HG03135 (cell line): Measurements from ENCODE around the gene CADM2.

Experiments used
- ATAC-seq: cut with Tn5 transposase; IDR thresholded peaks from one replicate; pipeline ENCODE4 v1.9.1; 2021; ENCODE audit warnings: mild to moderate bottlenecking, moderate library complexity; ENCODE audit not compliant: unreplicated experiment

CADM2 gene

DNA sequence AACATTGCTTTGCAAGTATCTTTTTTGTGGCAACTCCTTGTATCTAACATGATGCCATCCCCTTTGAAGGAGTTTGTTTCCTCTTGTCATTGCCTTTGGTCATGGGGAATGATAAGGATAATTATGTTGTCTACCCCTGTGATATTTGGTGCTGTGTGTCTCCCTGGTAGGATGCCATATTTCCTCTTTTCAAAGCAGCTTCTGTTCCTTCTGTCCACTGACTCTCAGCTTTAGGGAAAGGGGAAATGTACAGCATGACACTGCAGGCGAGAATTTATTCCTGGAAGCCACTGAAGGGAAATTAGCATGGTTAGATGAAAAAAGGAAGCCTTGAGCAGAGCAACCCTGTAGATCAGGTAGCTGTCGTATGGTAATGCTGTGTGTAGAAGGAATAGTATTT is 576.7 kb downstream of the CADM2 start:
- no peak for ATAC-seq

DNA sequence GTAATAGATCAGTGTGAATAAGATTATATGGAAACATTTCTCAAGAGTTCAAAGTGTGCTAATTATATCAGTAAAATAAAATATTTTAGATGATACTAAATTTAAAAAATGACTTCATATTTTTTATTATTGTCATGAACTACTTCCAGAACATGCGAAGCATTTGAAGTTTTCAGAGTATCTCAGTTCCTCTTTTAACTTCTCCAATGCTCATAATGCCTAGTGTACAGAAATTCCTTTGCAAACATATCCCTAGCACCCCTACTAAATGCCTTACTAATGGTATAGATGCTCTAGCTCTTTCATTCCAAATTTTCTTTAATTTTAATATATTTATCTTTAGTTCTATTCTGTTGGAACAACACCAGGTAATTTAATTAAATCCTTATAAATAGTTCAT is 580.4 kb downstream of the CADM2 start:
- ATAC-seq = no peak

DNA sequence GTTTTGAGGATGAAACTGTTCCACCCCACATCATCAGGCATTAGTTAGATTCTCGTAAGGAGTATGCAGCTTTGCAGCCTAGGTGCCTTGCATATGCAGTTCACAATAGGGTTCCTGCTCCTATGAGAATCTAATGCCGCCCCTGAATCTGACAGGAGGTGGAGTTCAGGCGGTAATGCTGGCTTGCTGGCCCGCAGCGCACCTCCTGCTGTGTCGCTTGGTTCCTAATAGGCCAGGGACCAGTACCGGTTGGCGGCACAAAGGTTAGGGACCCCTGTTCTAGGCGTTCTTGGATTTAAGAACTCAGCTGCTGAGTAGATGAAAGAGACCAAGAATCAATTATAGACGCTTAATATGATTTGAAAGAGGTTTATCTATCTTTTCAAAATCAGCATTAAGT is 595.4 kb downstream of the CADM2 start:
- ATAC-seq = no peak

DNA sequence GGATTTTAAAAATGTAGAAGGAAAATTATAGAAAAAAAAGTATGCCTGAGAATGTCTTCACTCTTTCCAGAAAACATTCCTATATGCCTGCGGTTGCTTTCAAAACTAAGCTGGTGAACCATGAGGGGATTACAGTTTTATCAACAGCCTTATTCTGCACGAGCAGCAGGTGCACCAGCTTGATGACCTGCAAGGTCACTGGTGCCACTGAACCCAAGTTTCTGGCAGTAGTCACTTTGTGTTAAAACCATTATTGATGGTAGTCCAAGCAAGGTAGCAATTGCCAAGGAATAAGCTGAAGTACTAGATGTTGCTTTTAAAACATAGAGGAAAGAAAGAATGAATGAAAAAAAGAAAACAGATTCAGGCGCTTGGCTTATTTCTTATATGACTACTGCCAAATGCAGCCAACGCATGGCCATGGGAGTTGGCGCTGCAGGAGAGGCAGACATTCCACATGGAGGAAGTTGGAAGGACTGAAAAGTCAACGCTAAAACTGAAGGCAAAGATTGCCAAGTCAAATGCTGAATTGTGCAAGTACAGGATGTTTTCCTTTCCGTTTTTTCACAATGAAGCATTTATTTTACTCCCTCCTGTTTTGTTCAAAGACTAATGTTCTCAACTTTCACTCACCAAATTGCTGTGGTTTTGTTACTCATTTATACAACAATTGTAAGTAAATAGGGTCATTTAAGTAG is 601.4 kb downstream of the CADM2 start:
- ATAC-seq = no peak

DNA sequence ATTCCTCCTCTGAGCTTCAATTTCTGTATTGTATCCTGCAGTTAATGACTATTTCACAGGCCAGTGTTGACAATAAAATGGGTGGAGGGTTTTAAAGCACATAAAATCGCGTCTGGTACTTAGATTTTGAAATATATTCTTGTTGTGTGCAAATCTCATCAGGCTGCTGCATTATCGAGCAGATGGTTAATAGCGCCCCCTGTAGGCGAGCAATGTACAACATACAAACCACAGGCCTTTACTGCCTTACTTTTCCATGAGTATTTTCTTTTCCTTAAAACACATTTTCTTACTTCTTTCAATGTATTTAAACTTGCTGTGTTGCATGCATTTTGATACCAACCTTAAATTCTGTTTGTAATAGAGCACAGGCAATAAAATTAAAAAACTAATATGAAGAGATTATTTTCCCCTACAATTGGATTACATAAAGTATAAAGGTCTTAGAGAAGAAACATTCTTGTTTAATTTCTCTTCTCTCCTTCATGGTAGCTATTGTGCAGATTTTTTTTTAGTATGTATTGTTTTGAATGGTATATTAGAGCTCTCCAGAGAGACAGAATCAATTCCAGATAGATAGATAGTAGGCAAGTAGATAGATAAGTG is 608.4 kb downstream of the CADM2 start:
- ATAC-seq = no peak

DNA sequence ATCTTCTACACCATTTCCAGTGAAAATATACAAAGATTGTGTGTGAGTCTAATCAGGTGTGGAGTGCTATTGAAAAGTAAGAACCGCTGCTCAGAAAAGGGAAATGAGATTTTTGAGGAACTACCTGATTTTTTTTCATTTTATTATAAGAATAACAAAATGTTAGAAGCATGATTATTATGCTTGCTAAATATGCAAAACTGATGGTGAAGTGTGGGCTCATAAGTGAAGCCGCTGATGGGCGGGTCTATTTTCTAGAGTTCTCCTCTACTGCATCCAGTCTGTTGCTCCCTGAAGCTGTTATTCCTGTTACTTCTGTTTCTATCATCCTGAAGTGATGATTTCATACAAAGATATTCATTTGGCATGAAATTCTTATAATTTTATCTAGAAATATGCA is 612.0 kb downstream of the CADM2 start:
- ATAC-seq = no peak

DNA sequence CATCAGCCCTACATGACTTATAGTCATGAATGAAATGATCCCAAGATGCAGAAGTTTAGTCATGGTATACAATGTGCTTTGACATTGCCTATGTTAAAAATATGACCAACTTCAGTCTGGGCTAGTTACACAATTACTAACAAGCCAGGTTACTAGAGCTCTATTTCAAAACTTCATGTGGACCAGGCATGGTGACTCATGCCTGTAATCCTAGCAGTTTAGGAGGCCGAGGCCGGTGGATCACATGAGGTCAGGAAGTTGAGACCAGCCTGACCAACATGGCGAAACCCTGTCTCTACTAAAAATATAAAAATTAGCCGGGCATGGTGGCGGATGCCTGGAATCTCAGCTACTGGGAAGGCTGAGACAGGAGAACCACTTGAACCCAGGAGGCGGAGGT is 613.0 kb downstream of the CADM2 start:
- no peak for ATAC-seq

DNA sequence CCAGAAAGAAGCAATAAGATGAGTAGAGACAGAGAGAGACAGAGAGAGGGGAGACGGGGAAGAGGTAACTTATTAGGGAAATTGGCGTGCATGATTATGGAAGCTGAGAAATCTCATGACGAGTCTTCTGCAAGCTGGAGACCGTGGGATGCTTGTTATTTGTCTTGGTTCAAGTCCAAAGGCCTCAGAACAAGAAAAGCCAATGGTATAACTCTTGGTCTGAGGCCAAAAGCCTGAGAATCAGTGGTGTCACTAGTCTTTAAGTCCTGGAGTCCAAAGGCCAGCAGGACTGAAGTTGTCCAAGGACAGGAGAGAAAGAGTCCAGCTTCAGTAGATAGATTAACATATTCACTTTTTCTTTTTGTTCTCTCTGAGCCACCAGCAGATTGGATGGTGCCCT is 613.6 kb downstream of the CADM2 start:
- no peak for ATAC-seq

DNA sequence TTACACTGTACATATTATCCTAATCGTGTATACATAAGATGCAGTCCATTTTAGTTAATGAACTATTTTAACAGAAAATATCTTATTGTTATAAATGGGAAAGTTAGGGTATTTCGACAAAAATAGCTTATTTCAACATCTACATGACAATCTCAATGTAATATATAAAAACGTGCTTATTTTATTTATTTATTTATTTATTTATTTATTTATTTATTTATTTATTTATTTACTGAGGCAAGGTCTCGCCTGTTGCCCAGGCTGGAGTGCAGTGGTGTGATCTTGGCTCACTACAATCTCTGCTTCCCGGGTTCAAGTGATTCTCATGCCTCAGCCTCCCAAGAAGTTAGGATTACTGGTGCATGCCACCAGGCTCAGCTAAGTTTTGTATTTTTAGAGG is 614.2 kb downstream of the CADM2 start:
- ATAC-seq = no peak

DNA sequence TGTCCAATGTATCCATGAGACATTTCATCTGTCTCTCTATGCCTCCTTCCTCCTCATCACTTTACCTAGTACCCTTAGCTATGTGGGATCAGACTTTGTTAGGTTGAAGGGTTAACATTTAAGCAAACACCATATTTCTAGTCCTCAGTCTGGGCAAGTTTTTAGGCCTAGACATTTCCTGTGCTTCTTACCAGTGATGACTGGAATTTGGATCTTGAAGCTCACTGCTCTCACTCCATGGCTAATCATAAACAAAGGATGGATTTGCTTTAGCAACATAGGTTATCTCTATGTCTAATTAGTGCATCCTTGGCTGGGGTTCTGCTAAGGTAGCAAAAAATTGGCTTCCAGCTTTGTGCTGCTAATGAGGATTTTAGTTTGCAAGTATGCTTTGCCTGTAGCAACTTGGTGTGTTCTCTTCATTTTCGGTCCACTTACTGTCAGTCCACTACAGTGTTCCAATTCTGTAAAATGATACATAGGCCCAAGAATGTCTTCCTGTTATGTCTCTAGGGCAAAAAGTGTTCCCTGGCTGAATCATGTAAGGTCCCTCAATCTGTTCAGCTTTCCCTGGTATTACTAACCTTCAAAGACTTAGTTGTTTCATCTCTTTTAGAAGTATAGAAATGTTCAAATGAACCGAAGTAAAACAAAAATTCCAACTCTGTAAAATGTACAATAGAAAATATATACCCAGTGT is 615.4 kb downstream of the CADM2 start:
- ATAC-seq = no peak

DNA sequence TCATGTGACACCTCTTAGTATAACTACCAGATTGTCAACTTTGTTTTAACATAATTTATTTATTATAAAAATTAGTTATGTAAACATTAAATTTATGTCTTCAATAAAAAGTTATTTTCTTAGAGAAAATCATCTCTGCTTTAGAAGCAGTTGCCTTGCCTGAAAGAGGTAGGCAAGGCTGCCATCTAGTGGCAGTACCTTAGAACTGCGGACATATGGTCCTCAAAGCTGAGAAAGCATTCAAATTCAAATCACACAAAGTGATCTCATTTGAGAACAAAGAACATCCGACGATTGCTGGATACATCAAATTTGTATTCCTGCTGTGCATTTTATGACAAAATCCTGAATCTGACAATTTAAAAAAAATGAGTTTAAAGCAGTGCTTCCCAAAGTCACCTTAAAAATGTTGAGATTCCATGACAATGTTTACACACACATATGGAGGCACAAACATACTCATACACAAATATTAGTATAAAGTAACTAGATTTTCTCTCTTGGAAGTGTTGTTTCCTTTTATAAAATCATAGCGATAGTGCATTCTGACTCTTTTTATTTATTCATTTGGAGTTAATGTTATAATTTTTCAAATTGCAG is 617.4 kb downstream of the CADM2 start:
- peak; percentile 82 for ATAC-seq

DNA sequence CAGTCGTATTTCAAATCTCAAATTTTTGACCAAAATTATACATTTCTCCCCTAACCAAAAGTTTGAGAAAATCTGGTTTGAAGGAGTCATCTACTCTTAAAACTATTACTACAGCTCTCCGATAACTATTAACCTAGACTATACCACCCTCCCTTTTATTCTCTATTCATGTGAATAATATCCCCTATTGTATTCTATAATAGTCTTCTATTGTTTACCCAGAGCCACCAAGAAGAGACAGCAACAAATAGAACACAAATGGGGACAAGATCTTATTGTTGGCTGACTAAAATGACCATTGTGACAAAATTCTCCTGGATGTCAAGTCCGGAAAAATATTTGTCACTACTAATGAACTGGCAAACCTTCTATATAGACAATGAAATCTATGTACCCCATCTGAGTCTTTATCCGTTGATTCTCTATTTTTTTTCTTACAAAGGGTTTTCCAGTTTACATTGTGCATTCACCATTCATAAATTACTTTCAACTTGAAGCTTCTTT is 618.0 kb downstream of the CADM2 start:
- no peak for ATAC-seq

DNA sequence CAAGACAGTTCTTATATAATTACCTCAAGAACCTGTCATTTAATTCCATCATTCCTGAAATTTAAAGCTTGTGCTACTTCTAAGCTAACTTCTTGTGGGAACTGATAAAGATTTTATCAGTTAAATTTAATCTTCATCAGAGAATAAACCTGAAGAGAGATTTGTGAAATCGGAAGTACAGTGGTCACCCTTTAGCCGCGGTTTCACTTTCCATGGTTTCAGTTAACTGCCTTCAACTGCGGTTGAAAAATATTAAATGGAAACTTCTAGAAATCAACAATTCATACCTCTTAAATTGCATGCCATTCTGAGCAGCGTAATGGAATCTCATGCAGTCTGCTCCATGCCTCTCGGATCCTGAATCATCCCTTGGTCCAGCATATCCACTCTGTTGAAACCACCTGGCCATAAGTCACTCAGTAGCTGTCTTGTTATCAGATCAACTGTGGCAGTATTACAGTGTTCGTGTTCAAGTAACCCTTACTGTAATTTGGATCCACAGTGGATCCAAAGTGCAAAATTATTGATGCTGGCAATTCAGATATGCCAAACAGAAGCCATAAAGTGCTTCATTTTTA is 626.1 kb downstream of the CADM2 start:
- ATAC-seq = no peak

DNA sequence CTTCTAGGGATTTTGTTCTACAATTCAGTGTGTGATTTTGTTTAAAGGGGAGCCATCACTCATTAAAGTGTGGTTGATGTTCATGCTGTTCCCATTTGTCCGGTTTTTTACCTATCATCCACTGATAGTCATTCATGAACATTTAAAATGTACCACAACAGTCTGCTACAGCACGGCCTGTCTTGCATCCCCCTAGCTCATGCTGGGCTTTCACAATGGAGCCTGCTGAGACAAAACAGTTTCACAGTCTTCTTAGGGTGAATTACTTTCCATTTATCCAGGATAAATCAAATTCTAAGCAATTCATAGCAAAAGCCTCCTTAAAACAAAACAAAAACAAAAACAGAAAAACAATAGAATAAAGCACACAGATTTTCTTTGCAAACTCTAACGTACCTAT is 627.2 kb downstream of the CADM2 start:
- no peak for ATAC-seq

DNA sequence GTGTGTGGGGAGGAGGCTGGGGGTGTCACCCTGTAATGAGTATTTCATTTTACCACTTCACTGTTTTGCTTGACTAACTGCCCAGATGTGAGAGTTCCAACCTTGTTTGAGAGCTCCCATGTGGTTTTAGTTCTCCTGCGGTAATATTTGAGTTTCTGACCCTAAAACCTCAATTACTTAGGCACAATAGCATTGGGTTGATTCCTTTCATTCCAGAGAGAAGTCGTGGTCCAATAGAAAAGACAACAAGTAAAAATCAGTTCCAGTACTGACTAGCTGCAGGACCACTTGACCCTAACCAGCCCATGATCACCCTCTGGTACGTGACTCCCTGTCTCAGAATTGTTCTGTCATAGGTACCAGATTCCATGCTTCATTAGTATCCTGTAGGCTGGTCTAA is 630.4 kb downstream of the CADM2 start:
- ATAC-seq = no peak

DNA sequence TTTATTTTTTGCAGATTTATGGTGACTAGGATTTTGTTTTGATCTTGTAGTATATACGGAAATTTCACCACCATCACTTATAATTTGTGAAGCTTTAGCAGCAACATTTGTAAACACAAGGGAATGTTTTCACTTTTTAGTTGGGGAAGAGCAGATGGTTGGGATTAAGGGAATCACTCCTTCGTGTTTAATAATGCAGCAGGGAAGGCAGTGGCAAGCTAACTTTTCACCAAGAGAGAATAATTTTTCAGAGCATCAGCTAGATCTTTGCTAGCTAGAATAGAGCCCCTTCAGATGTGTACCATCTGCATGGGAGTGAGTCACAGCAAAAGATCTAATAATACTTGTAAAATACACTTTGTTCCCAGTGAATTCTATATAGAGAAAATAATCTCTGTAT is 632.7 kb downstream of the CADM2 start:
- no peak for ATAC-seq

DNA sequence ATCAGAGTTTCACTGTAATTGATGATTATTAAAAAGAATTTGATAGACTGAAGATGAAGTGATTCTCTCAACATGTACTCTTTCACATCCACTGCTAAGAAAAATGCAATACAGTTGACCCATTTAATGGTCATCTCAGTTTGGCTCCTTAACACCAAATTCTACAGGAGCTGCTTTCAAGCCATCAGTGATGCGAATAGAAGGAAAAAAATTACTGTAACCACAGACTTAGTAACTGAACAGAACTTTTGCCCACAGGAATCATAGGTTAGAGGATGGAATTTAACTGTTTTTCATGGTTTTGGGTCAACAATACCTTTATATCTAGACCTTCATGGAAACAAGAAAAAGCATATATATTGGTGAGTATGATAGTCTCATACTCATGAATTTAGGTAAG is 633.5 kb downstream of the CADM2 start:
- no peak for ATAC-seq

DNA sequence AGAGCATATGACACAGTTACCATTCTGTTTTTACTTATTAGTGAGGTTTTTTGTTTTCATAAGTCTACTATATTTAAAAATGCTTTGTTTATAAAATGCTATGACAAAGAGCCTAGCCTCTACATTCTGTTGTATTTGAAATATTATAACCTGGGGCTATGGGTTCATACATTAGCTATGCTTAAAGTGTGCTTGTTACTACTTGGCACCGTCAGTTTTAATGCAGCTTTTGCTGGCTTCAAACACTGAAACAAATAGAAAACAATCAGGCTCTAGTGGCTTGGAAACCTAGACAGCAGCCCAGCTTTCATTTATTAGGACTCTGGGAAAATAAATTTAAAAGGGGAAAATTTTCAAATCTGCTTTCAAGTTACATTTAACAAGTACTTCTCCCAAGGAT is 635.9 kb downstream of the CADM2 start:
- no peak for ATAC-seq

DNA sequence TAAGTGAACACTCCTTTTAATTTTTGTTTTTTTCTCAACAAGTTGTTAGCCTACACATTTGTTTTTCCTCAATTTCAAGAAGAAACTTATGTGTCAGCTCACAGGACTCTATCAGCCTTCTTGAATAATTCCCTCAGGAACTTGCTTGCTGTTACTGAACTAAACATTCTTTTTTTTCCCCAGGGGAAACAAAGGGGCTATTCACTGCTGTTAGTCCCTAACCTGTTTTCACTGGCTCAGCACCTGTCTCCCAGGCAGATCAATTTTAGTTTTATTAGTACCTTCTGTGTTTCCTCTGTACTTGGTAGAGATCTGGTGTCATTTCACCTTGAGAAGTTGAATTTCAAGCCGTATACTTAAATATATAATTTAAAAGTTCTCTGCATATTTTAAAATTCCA is 644.6 kb downstream of the CADM2 start:
- no peak for ATAC-seq

DNA sequence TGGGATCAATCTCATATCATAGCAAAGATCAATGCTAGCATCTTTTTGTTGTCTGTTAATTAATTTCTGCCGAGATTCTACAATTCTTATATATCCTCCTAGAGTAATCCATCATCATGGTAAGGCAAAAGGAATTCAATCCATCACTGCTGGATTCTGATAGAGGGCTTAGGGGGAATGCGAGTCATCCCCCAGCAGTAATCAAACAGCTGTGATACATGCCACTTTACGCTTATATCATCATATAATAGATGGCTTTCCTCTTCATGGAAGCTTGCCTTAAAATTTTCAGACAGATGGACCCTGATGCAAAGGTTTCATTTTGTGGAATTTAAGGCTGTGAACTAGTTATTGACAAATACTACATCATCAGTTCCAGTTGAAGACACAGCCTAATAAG is 645.9 kb downstream of the CADM2 start:
- ATAC-seq = no peak

DNA sequence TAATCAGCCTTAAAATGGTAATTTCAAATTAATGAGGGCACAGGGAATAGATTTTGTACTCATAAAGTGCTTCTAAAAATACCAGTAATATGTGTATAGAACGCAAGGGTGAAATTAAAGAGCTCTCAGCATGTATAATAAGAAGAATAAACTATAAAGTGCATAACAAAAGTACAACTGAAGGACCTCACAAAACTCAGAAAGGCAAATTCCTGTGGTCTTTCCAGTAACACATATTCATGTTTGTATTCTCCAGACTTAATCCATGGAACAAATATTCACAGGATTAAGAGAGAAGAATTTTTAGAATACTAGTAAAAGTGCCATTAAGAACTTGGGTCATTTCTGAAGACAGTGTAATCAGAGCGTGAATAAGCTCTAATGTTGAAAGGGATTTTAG is 646.3 kb downstream of the CADM2 start:
- ATAC-seq = no peak

DNA sequence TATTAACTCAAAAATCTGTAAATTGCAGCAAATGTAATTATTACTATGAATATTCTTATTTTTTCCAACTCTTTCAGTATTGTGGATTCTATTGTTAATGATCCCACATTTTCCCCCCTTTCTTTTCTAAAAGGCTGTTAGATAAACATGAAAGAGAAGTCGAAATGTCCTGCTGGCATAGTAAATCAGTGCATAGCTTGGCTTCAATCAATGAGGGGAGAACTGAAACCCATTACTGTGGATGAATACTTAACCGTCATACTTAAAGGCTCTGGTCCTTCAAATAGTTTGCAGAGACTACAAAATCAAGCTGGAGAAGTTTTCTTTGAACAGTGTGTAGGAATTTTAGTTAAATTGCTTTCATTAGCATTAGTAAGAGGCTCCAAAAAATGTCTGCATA is 667.9 kb downstream of the CADM2 start:
- no peak for ATAC-seq
